IMR-90 (cell line): Measurements from ENCODE around the gene MFSD6L. TPM values are rescaled to one million over a fixed set of nuclear protein-coding genes. Genes with fewer than 3 reads are reported as not detected.

Experiments
- ATAC-seq: fragments of 200-7000 bp; cut with Tn5 transposase; 2 replicates; pipeline ENCODE4 v1.9.1; 2020; ENCODE audit warnings: low read depth, mild to moderate bottlenecking, moderate library complexity
- BruUV-seq: library from RNA; stranded (reverse); fragments of 400-500 nt; replicated peaks from 2 replicates; lab custom pipeline; 2021; lab: Mats Ljungman, UMichigan
- CTCF ChIA-PET: fragments of 300-600 bp; formaldehyde crosslinking; extraction: SDS; loops from one replicate; lab custom pipeline; 2021; ENCODE audit warnings: antibody characterized with exemption; lab: Yijun Ruan, JAX
- POLR2A ChIA-PET: fragments of 300-600 bp; sonication (Branson Sonifier 250); formaldehyde crosslinking; loops from one replicate; lab custom pipeline; 2022; ENCODE audit warnings: antibody characterized with exemption; ENCODE audit not compliant: unreplicated experiment; lab: Charles Lee
- DNase-seq: peaks from one replicate; pipeline ENCODE4 v3.0.0; 2013
- H2AFZ ChIP-seq: replicated peaks from 2 replicates; pipeline ENCODE3; 2013; ENCODE audit warnings: low read length, mild to moderate bottlenecking; ENCODE audit not compliant: poor library complexity
- H2AK5ac ChIP-seq: 2 replicates; pipeline ENCODE4 v1.6.1; 2013; ENCODE audit warnings: low read depth, low read length, inconsistent platforms
- H2AK9ac ChIP-seq: replicated peaks from 2 replicates; pipeline ENCODE3; 2013; ENCODE audit warnings: mild to moderate bottlenecking, low read depth, low read length, moderate library complexity; ENCODE audit not compliant: poor library complexity
- H2BK120ac ChIP-seq: 2 replicates; pipeline ENCODE4 v1.6.1; 2013; ENCODE audit warnings: low read depth, low read length, inconsistent platforms
- H2BK15ac ChIP-seq: 3 replicates; pipeline ENCODE4 v1.6.1; 2013; ENCODE audit warnings: low read depth, low read length, inconsistent platforms
- H2BK20ac ChIP-seq: 2 replicates; pipeline ENCODE4 v1.6.1; 2013; ENCODE audit warnings: low read depth, mild to moderate bottlenecking, inconsistent platforms, low read length, moderate library complexity
- H2BK5ac ChIP-seq: 2 replicates; pipeline ENCODE4 v1.6.1; 2013; ENCODE audit warnings: mild to moderate bottlenecking, low read depth, low read length, inconsistent platforms; ENCODE audit not compliant: poor library complexity, severe bottlenecking
- H3K14ac ChIP-seq: replicated peaks from 2 replicates; pipeline ENCODE4 v1.6.1; 2013; ENCODE audit warnings: low read depth, low read length, inconsistent platforms
- H3K18ac ChIP-seq: 2 replicates; pipeline ENCODE4 v1.6.1; 2013; ENCODE audit warnings: low read depth, low read length, control low read depth
- H3K23ac ChIP-seq: 2 replicates; pipeline ENCODE4 v1.6.1; 2013; ENCODE audit warnings: low read depth, low read length, inconsistent platforms
- H3K27ac ChIP-seq: 2 replicates; pipeline ENCODE4 v1.5.1; 2013; ENCODE audit warnings: mild to moderate bottlenecking, control low read depth, low read length; ENCODE audit not compliant: insufficient read depth
- H3K27me3 ChIP-seq: 2 replicates; pipeline ENCODE4 v1.6.1; 2013; ENCODE audit warnings: low read length; ENCODE audit not compliant: control insufficient read depth, insufficient read depth
- H3K36me3 ChIP-seq: 2 replicates; pipeline ENCODE4 v1.6.1; 2013; ENCODE audit warnings: low read length, mixed read lengths; ENCODE audit not compliant: control insufficient read depth, insufficient read depth
- H3K4ac ChIP-seq: 2 replicates; pipeline ENCODE4 v1.6.1; 2013; ENCODE audit warnings: low read depth, low read length, inconsistent platforms
- H3K4me1 ChIP-seq: 2 replicates; pipeline ENCODE4 v1.6.1; 2013; ENCODE audit warnings: low read length, mixed read lengths; ENCODE audit not compliant: control insufficient read depth, insufficient read depth
- H3K4me2 ChIP-seq: 2 replicates; pipeline ENCODE4 v1.6.1; 2013; ENCODE audit warnings: low read depth, mild to moderate bottlenecking, control low read depth, low read length, moderate library complexity
- H3K4me3 ChIP-seq: 2 replicates; pipeline ENCODE4 v1.5.1; 2013; ENCODE audit warnings: low read depth, mild to moderate bottlenecking, control low read depth, low read length, moderate library complexity; ENCODE audit not compliant: insufficient read depth
- H3K56ac ChIP-seq: 2 replicates; pipeline ENCODE4 v1.6.1; 2013; ENCODE audit warnings: low read length, inconsistent platforms; ENCODE audit not compliant: insufficient read depth; ENCODE audit errors: extremely low read depth
- H3K79me1 ChIP-seq, 2 experiments: 2 replicates each; pipeline ENCODE4 v1.6.1; 2013; ENCODE audit warnings: low read length in 2 of 2, inconsistent platforms in 1 of 2, low read depth in 1 of 2
- H3K9ac ChIP-seq: 2 replicates; pipeline ENCODE4 v1.6.1; 2013; ENCODE audit warnings: low read depth, low read length, control low read depth
- H3K9me1 ChIP-seq: 2 replicates; pipeline ENCODE4 v1.6.1; 2013; ENCODE audit warnings: low read length, inconsistent platforms; ENCODE audit not compliant: insufficient read depth
- H3K9me3 ChIP-seq: 2 replicates; pipeline ENCODE4 v1.6.1; 2013; ENCODE audit warnings: low read length; ENCODE audit not compliant: control insufficient read depth, insufficient read depth
- H4K20me1 ChIP-seq: 2 replicates; pipeline ENCODE4 v1.6.1; 2013; ENCODE audit warnings: low read length, inconsistent platforms; ENCODE audit not compliant: insufficient read depth
- H4K5ac ChIP-seq: 2 replicates; pipeline ENCODE4 v1.6.1; 2013; ENCODE audit warnings: mild to moderate bottlenecking, low read depth, low read length, control low read depth
- H4K8ac ChIP-seq, 2 experiments: 2 replicates each; pipeline ENCODE4 v1.6.1; 2013; ENCODE audit warnings: low read depth in 2 of 2, low read length in 2 of 2, control low read depth in 1 of 2, inconsistent platforms in 1 of 2
- H4K91ac ChIP-seq: 2 replicates; pipeline ENCODE4 v1.6.1; 2013; ENCODE audit warnings: low read depth, low read length, inconsistent platforms; ENCODE audit not compliant: insufficient read depth
- BHLHE40 ChIP-seq: fragments of 150-350 bp; IDR thresholded peaks from 2 replicates; pipeline ENCODE4 v1.6.1; 2016; ENCODE audit warnings: mild to moderate bottlenecking, low read depth, low read length
- CEBPB ChIP-seq: IDR thresholded peaks from 2 replicates; pipeline ENCODE4 v1.6.1; 2012; ENCODE audit warnings: low read depth, low read length, improper control_type of control experiment
- FOS ChIP-seq: fragments of 150-350 bp; IDR thresholded peaks from 2 replicates; pipeline ENCODE4 v1.6.1; 2016; ENCODE audit warnings: low read depth, low read length
- MAFK ChIP-seq: IDR thresholded peaks from 2 replicates; pipeline ENCODE4 v1.6.1; 2012; ENCODE audit warnings: low read depth, low read length, improper control_type of control experiment
- MAZ ChIP-seq: IDR thresholded peaks from 2 replicates; pipeline ENCODE4 v1.6.1; 2012; ENCODE audit warnings: low read depth, mild to moderate bottlenecking, low read length, improper control_type of control experiment, moderate library complexity, borderline replicate concordance
- MXI1 ChIP-seq: IDR thresholded peaks from 2 replicates; pipeline ENCODE4 v1.6.1; 2012; ENCODE audit warnings: low read depth, mild to moderate bottlenecking, low read length, moderate library complexity, borderline replicate concordance
- NFE2L2 ChIP-seq: fragments of 150-350 bp; IDR thresholded peaks from 2 replicates; pipeline ENCODE4 v1.6.1; 2016; ENCODE audit warnings: low read depth, mild to moderate bottlenecking, low read length
- RAD21 ChIP-seq: IDR thresholded peaks from 2 replicates; pipeline ENCODE4 v1.6.1; 2012; ENCODE audit warnings: low read length, improper control_type of control experiment
- RCOR1 ChIP-seq: IDR thresholded peaks from 2 replicates; pipeline ENCODE4 v1.6.1; 2012; ENCODE audit warnings: mild to moderate bottlenecking, low read length, improper control_type of control experiment; ENCODE audit not compliant: insufficient replicate concordance
- SMC3 ChIP-seq: fragments of 150-350 bp; IDR thresholded peaks from 2 replicates; pipeline ENCODE4 v1.6.1; 2016; ENCODE audit warnings: low read depth, mild to moderate bottlenecking, antibody characterized with exemption, low read length, moderate library complexity
- WGBS, 2 experiments: methylation state at CpG; one replicate each; pipeline versions ENCODE4 v1.1.5 to v1.1.7; 2013; ENCODE audit warnings: missing lambda C conversion rate in 2 of 2; ENCODE audit not compliant: insufficient read length in 1 of 2; ENCODE audit errors: extremely low coverage in 2 of 2; 5-methylcytosine and 5-hydroxymethylcytosine counted together
- dilution Hi-C: fragments of 300-500 bp; cut with HindIII; formaldehyde crosslinking; loops from one replicate; pipeline ENCODE4 v1.14.3; 2018; ENCODE audit warnings: low sequenced_read_pairs; ENCODE audit not compliant: unreplicated experiment
- in situ Hi-C: fragments of 300-500 bp; cut with MboI; formaldehyde crosslinking; loops from 3 replicates; pipeline ENCODE4 v1.14.3; 2019; ENCODE audit warnings: low sequenced_read_pairs, inconsistent platforms, mixed read lengths
- intact Hi-C: fragments of 100-400 bp; cut with micrococcal nuclease; formaldehyde crosslinking; loops from 2 replicates; pipeline ENCODE4 v1.10.0; 2022
- polyA plus RNA-seq, 3 experiments: library from polyadenylated mRNA; depleted of rRNA; stranded (reverse); fragments of >200 nt; gene quantifications; 2 replicates each; pipeline ENCODE4 v1.2.3, GENCODE V29; 2012; ENCODE audit warnings: low replicate concordance in 1 of 3
- total RNA-seq: library from RNA; depleted of rRNA; stranded (reverse); fragments of >200 nt; gene quantifications from 2 replicates; pipeline ENCODE4 v1.2.3, GENCODE V29; 2012
- TF ChIP-seq, protein P1 (sequence below): fragments of 150-350 bp; IDR thresholded peaks from 2 replicates; pipeline ENCODE4 v1.6.1; 2017; ENCODE audit warnings: mild to moderate bottlenecking, antibody characterized with exemption, low read length, low read depth

MFSD6L gene
- total and polyA plus RNA-seq, 2 of the 4 experiments (the other 2 are of a cell fraction), result not detected

DNA sequence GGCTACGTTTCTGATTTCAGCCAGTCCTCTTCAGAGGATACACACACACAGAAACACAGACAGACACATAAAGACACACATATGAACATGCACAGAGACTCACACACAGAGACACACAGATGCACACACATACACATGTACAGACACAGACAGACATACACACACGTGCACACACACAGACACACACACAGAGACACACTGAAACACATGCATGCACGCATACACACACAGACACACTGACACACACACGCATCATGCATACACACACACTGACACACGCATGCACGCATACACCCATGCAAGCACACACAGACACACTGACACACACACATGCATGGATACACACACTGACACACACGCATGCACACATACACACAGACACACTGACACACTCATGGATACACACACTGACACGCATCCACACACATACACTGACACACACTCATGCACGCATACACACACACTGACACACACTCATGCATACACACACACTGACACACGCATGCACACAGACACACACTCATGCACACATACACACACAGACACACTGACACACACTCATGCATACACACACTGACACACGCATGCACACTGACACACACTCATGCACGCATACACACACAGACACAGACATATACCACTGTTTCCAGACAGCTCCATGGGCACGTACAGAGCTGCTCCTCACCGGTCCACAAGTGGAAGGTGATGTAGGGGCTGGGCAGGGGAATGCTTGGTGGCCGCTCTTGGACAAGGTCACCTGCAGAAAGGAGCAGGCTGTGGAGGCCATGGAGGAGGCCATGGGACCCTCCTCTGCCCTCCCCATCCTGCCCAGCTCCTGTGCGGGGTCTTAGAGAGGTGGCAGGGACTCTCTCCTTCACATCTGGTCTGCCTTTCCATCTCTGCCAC, 30.1 kb upstream of the MFSD6L start:
- no peak overlapping the region for H4K91ac ChIP-seq
- H3K9me1 ChIP-seq, result no peaks in the 10 kb centered on the region
- no peak overlapping the region for H2BK120ac ChIP-seq
- DNase-seq, result no peak
- no peak overlapping the region for H3K4me3 ChIP-seq
- no peak overlapping the region for H3K27ac ChIP-seq
- H2BK20ac ChIP-seq, result no peak overlapping the region
- ChIA-PET CTCF (no interaction called here), POLR2A (no interaction called here)
- no peaks in the 10 kb centered on the region for H4K20me1 ChIP-seq
- no peak overlapping the region for H3K9ac ChIP-seq
- intact Hi-C loops, result no loop called here
- no peaks in the 10 kb centered on the region for H3K27me3 ChIP-seq
- no peaks in the 10 kb centered on the region for H3K36me3 ChIP-seq
- no peak for TF ChIP-seq NFE2L2
- TF ChIP-seq RCOR1, result no peak
- TF ChIP-seq MXI1, result no peak
- TF ChIP-seq BHLHE40, result no peak
- TF ChIP-seq CEBPB, result no peak
- no peak for TF ChIP-seq MAZ
- no peak for TF ChIP-seq RAD21
- no peak for TF ChIP-seq MAFK
- TF ChIP-seq FOS, result no peak
- no peak for TF ChIP-seq SMC3
- TF ChIP-seq, protein P1, sequence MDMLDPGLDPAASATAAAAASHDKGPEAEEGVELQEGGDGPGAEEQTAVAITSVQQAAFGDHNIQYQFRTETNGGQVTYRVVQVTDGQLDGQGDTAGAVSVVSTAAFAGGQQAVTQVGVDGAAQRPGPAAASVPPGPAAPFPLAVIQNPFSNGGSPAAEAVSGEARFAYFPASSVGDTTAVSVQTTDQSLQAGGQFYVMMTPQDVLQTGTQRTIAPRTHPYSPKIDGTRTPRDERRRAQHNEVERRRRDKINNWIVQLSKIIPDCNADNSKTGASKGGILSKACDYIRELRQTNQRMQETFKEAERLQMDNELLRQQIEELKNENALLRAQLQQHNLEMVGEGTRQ, result no peak
- H3K23ac ChIP-seq, result no peak overlapping the region
- H3K18ac ChIP-seq, result no peak overlapping the region
- H4K8ac ChIP-seq, result no peak overlapping the region
- in situ Hi-C loops, result no loop called here
- BruUV-seq, result no TSS peak
- H2AK9ac ChIP-seq, result no peak overlapping the region
- no peak overlapping the region for H2AK5ac ChIP-seq
- H3K56ac ChIP-seq, result no peak overlapping the region
- H3K9me3 ChIP-seq, result peaks cover 2% of the 10 kb centered on the region
- dilution Hi-C loops, result no loop called here
- no peak overlapping the region for H4K5ac ChIP-seq
- 90% methylated on average over 9 of the region's 16 CpGs; no CpG with 5 or more reads in 1 of the 2 experiments for WGBS, 2 experiments
- H3K4ac ChIP-seq, result no peak overlapping the region
- no peaks in the 10 kb centered on the region for H3K79me1 ChIP-seq
- peak overlapping the region; percentile 61 for H2AFZ ChIP-seq
- no peak overlapping the region for H3K4me2 ChIP-seq
- peak overlapping the region; percentile 26 for H2BK5ac ChIP-seq
- no peaks in the 10 kb centered on the region for H3K4me1 ChIP-seq
- H2BK15ac ChIP-seq, result no peak overlapping the region
- H3K14ac ChIP-seq, result no peak overlapping the region
- no peak for ATAC-seq
